Thyroid gland (tissue), 4 donors: ENCODE measurements around the gene PHLDB3. TPM values are rescaled to one million over a fixed set of nuclear protein-coding genes. Genes with fewer than 3 reads are reported as not detected.

Source experiments
- DNase-seq, 2 donors: peaks; one replicate each; pipeline ENCODE4 v3.0.0-alpha.2; 2019
- H3K27ac ChIP-seq, 3 donors: fragments of 200-600 bp; sonication (generic); 1 replicate in 2 of 3; 2 replicates in 1 of 3; pipeline ENCODE4 v1.5.1; 2016 to 2019; ENCODE audit warnings: mild to moderate bottlenecking in 1 of 3, moderate library complexity in 1 of 3
- H3K27me3 ChIP-seq: fragments of 200-600 bp; sonication (generic); one replicate; pipeline ENCODE4 v1.5.1; 2019
- H3K36me3 ChIP-seq, 2 donors: fragments of 200-600 bp; sonication (generic); one replicate each; pipeline ENCODE4 v1.5.1; 2016 to 2019
- H3K4me1 ChIP-seq, 2 donors: fragments of 200-600 bp; sonication (generic); one replicate each; pipeline ENCODE4 v1.5.1; 2017 to 2019
- H3K4me3 ChIP-seq, 3 donors: fragments of 200-600 bp; sonication (generic); replicated peaks in 1 of 3; 1 replicate in 2 of 3; 2 replicates in 1 of 3; pipeline ENCODE4 v1.5.1; 2016; ENCODE audit warnings: mild to moderate bottlenecking in 1 of 3
- H3K9me3 ChIP-seq: fragments of 200-600 bp; sonication (generic); one replicate; pipeline ENCODE4 v1.5.1; 2017
- POLR2A ChIP-seq, 2 donors: fragments of 450-650 bp; IDR thresholded peaks; one replicate each; pipeline ENCODE4 v1.6.1; 2017; ENCODE audit warnings: antibody characterized with exemption in 2 of 2, mild to moderate bottlenecking in 2 of 2, moderate library complexity in 1 of 2
- WGBS, 2 donors: methylation state at CpG; one replicate each; pipeline ENCODE4 v1.1.5; 2017; 5-methylcytosine and 5-hydroxymethylcytosine counted together
- intact Hi-C: fragments of 100-400 bp; cut with DNase I; formaldehyde crosslinking; loops from one replicate; pipeline ENCODE4 v1.15.1; 2023
- total RNA-seq, 4 donors: library from RNA; depleted of rRNA; stranded (reverse); fragments of >200 nt; gene quantifications; one replicate each; pipeline ENCODE4 v1.2.3, GENCODE V29; 2016
- TF ChIP-seq, protein P1 (sequence below), 6 experiments: fragments of 200-600 bp in 3 of 6; fragments of 450-650 bp in 3 of 6; sonication (generic) in 3 of 6; IDR thresholded peaks; one replicate each; pipeline ENCODE4 v1.5.1; 2016 to 2019; ENCODE audit warnings: antibody characterized with exemption in 6 of 6, mild to moderate bottlenecking in 2 of 6, inconsistent platforms in 1 of 6, moderate library complexity in 1 of 6

PHLDB3 gene
- total RNA-seq, 4 donors from 2014 or later: 4.4 to 19.6 (median 7.4) TPM

- Histone ChIP-seq H3K36me3 (no peaks in the 10 kb centered on the region), H3K27ac (no peak overlapping the region), H3K27me3 (no peaks in the 10 kb centered on the region), H3K9me3 (no peaks in the 10 kb centered on the region), H3K4me1 (no peaks in the 10 kb centered on the region), H3K4me3 (no peak overlapping the region)
- WGBS, 2 donors: 29 to 37% methylated on average over 8 of the region's 8 CpGs
- TF ChIP-seq POLR2A (IDR thresholded peaks at IDR 0.05): no peak
- TF ChIP-seq, protein P1, sequence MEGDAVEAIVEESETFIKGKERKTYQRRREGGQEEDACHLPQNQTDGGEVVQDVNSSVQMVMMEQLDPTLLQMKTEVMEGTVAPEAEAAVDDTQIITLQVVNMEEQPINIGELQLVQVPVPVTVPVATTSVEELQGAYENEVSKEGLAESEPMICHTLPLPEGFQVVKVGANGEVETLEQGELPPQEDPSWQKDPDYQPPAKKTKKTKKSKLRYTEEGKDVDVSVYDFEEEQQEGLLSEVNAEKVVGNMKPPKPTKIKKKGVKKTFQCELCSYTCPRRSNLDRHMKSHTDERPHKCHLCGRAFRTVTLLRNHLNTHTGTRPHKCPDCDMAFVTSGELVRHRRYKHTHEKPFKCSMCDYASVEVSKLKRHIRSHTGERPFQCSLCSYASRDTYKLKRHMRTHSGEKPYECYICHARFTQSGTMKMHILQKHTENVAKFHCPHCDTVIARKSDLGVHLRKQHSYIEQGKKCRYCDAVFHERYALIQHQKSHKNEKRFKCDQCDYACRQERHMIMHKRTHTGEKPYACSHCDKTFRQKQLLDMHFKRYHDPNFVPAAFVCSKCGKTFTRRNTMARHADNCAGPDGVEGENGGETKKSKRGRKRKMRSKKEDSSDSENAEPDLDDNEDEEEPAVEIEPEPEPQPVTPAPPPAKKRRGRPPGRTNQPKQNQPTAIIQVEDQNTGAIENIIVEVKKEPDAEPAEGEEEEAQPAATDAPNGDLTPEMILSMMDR (IDR thresholded peaks at IDR 0.05): peak in 1 of 6 experiments; percentile 35
- intact Hi-C loops: no loop called here
- DNase-seq: no peak
These were observed 78.8 kb downstream of the PHLDB3 start for GRCh38 chr19:43425567-43426392.

Other genes with a start within 250 kb of the PHLDB3 start
- gene PSG9, start 235.2 kb downstream of the PHLDB3 start, total RNA-seq: not detected
- 1 to 10 TPM in 1 of 4 donors, under 1 TPM in 2, not detected in 1; 0.29 to 1.9 (median 0.59) TPM for gene CD177, start 151.1 kb downstream of the PHLDB3 start, total RNA-seq
- under 1 TPM in 1 of 4 donors, not detected in 3; 0.81 TPM for gene TEX101, start 89.9 kb downstream of the PHLDB3 start, total RNA-seq
- gene LYPD3, start 39.1 kb downstream of the PHLDB3 start, total RNA-seq: under 1 TPM in 1 of 4 donors, not detected in 3; 0.78 TPM
- gene ETHE1, start 22.5 kb upstream of the PHLDB3 start, total RNA-seq: 10 to 100 TPM; 22.4 to 61.9 (median 32.5) TPM
- 1 to 10 TPM in 1 of 4 donors, not detected in 3; 1.4 TPM for gene ZNF575, start 28.4 kb upstream of the PHLDB3 start, total RNA-seq
- gene XRCC1, start 70.8 kb upstream of the PHLDB3 start, total RNA-seq: 10 to 100 TPM; 29.6 to 38.8 (median 31.3) TPM
- 10 to 100 TPM; 11.8 to 19.3 (median 13.2) TPM for gene PINLYP, start 71.1 kb upstream of the PHLDB3 start, total RNA-seq
- gene IRGQ, start 91.4 kb upstream of the PHLDB3 start, total RNA-seq: 10 to 100 TPM; 18.0 to 33.5 (median 23.5) TPM
- gene ZNF576, start 91.8 kb upstream of the PHLDB3 start, total RNA-seq: 10 to 100 TPM; 15.7 to 23.5 (median 17.9) TPM
- 1 to 10 TPM in 1 of 4 donors, under 1 TPM in 2, not detected in 1; 0.27 to 1.5 (median 0.59) TPM for gene SRRM5, start 107.3 kb upstream of the PHLDB3 start, total RNA-seq
- 10 to 100 TPM; 28.9 to 61.5 (median 33.5) TPM for gene ZNF428, start 114.9 kb upstream of the PHLDB3 start, total RNA-seq
- 10 to 100 TPM in 1 of 4 donors, 1 to 10 TPM in 3; 2.3 to 11.9 (median 3.4) TPM for gene CADM4, start 135.1 kb upstream of the PHLDB3 start, total RNA-seq
- gene PLAUR, start 165.4 kb upstream of the PHLDB3 start, total RNA-seq: 10 to 100 TPM in 1 of 4 donors, 1 to 10 TPM in 3; 2.4 to 21.1 (median 4.5) TPM
- 1 to 10 TPM in 1 of 4 donors, not detected in 3; 1.1 TPM for gene IRGC, start 211.3 kb upstream of the PHLDB3 start, total RNA-seq